ENCODE measurements around the gene TAC3. TPM values are rescaled to one million over a fixed set of nuclear protein-coding genes. Genes with fewer than 3 reads are reported as not detected.
"Not testable (repeated sequence)": the region's sequence is repeated elsewhere in the genome, so short reads cannot be mapped to it uniquely, and the experiment has no call there.

The TAC3 gene
- total and polyA plus RNA-seq, 2 donors (not counting 3 experiments of a cell fraction or from before 2014, with no cell fraction given) = not detected

DNA sequence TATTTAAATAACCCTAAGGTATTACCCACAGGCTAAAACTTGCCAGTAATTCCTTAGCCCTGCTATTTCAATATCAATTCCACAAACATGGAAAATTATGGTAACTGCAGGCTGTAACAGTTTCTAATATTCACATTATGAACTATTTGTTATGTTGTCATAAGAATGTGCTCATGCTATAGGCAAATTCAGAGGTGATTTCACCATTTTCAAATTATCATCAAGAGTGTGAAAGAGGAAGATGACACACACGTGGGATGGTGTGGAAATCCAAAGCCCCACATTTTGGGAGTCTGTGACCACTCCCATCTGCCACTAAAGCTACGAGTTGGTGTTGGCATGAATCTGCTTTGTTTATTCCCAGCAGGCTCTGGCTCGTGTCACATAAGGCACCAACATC is 39.5 kb upstream of the TAC3 start:
- POLR2A ChIA-PET = no interaction called here

DNA sequence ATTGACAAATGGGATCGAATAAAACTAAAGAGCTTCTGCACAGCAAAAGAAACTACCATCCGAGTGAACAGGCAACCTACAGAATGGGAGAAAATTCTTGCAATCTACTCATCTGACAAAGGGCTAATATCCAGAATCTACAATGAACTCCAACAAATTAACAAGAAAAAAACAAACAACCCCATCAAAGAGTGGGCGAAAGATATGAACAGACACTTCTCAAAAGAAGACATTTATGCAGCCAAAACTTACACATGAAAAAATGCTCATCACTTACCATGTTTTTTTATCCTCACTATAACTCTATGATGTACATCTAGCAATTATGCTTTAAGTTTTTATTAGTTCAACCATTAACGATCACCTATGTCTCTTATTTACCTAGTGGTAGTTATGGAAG is 37.6 kb upstream of the TAC3 start:
- FAIRE-seq; H2AFZ ChIP-seq (ENCODE audit: low read depth, low read length); H3K4me3 ChIP-seq (replicated peaks in 1 of 3; ENCODE audit: insufficient read depth in 1 of 3, low read depth in 1 of 3, low read length in 3 of 3); BruUV-seq (replicated peaks); CTCF ChIA-PET; H3K9me1 ChIP-seq (replicated peaks; ENCODE audit: control insufficient read depth, extremely low read depth, insufficient read depth, low read length); H3K27ac ChIP-seq (ENCODE audit: insufficient read depth, low read depth, low read length); H3K4me1 ChIP-seq (ENCODE audit: control insufficient read depth, extremely low read depth, insufficient read depth, low read length); H3K36me3 ChIP-seq (ENCODE audit: control insufficient read depth in 2 of 2, extremely low read depth in 1 of 2, insufficient read depth in 2 of 2, low read length in 2 of 2); H3K9me3 ChIP-seq (replicated peaks; ENCODE audit: control insufficient read depth, insufficient read depth, low read length); H4K20me1 ChIP-seq (replicated peaks; ENCODE audit: control insufficient read depth, extremely low read depth, insufficient read depth, low read length); H3K4me2 ChIP-seq (ENCODE audit: insufficient read depth, low read length); POLR2A ChIA-PET; H3K9ac ChIP-seq (replicated peaks; ENCODE audit: extremely low read depth, insufficient read depth, low read length); H3K79me2 ChIP-seq (ENCODE audit: control insufficient read depth, insufficient read depth, low read length); dilution Hi-C loops (cut with MboI; ENCODE audit: extremely low pct_ligation_motif_present, low sequenced_read_pairs); intact Hi-C loops (cut with micrococcal nuclease); H3K27me3 ChIP-seq (ENCODE audit: control insufficient read depth in 2 of 2, insufficient read depth in 2 of 2, low read length in 2 of 2); DNase-seq (ENCODE audit: low read depth, low spot score): not testable (repeated sequence)

More for the DNA sequence above, 39.5 kb upstream of the TAC3 start:
- Histone ChIP-seq H3K4me3 (replicated peaks in 1 of 3; ENCODE audit: insufficient read depth in 1 of 3, low read depth in 1 of 3, low read length in 3 of 3) (no peak overlapping the region), H3K9me3 (replicated peaks; ENCODE audit: control insufficient read depth, insufficient read depth, low read length) (no peaks in the 10 kb centered on the region), H2AFZ (ENCODE audit: low read depth, low read length) (no peak overlapping the region), H3K9ac (replicated peaks; ENCODE audit: extremely low read depth, insufficient read depth, low read length) (no peak overlapping the region), H3K79me2 (ENCODE audit: control insufficient read depth, insufficient read depth, low read length) (no peaks in the 10 kb centered on the region), H3K27ac (ENCODE audit: insufficient read depth, low read depth, low read length) (no peak overlapping the region), H3K4me1 (ENCODE audit: control insufficient read depth, extremely low read depth, insufficient read depth, low read length) (no peaks in the 10 kb centered on the region), H3K4me2 (ENCODE audit: insufficient read depth, low read length) (no peak overlapping the region), H3K27me3 (ENCODE audit: control insufficient read depth in 2 of 2, insufficient read depth in 2 of 2, low read length in 2 of 2) (peaks cover 0 to 1% of the 10 kb centered on the region in 2 experiments), H3K36me3 (ENCODE audit: control insufficient read depth in 2 of 2, extremely low read depth in 1 of 2, insufficient read depth in 2 of 2, low read length in 2 of 2) (peaks cover 6 to 10% of the 10 kb centered on the region in 2 experiments), H3K9me1 (replicated peaks; ENCODE audit: control insufficient read depth, extremely low read depth, insufficient read depth, low read length) (no peaks in the 10 kb centered on the region), H4K20me1 (replicated peaks; ENCODE audit: control insufficient read depth, extremely low read depth, insufficient read depth, low read length) (no peaks in the 10 kb centered on the region)
- DNase-seq (ENCODE audit: low read depth, low spot score) = no peak
- no peak for FAIRE-seq
- dilution Hi-C loops (cut with MboI; ENCODE audit: extremely low pct_ligation_motif_present, low sequenced_read_pairs) = no loop called here
- no TSS peak for BruUV-seq (replicated peaks)
- intact Hi-C loops (cut with micrococcal nuclease) = no loop called here
- TF ChIP-seq MYC (IDR thresholded peaks at IDR 0.05; ENCODE audit: low read depth, low read length) (no peak), FOS (IDR thresholded peaks at IDR 0.05; ENCODE audit: borderline replicate concordance, insufficient read depth, low read length) (no peak), POLR2AphosphoS5 (IDR thresholded peaks at IDR 0.05; ENCODE audit: insufficient read depth, low read depth, low read length) (no peak), POLR2A (IDR thresholded peaks at IDR 0.05; ENCODE audit: low read depth, low read length) (no peak), EZH2 (IDR thresholded peaks at IDR 0.05; ENCODE audit: borderline replicate concordance, low read depth, low read length, severe bottlenecking) (no peak), JUN (IDR thresholded peaks at IDR 0.05; ENCODE audit: borderline replicate concordance, insufficient read depth, insufficient read length, low read depth) (no peak), GATA2 (IDR thresholded peaks at IDR 0.05; ENCODE audit: insufficient read depth, insufficient read length, low read depth, low read length) (no peak)
- TF ChIP-seq, protein P1, sequence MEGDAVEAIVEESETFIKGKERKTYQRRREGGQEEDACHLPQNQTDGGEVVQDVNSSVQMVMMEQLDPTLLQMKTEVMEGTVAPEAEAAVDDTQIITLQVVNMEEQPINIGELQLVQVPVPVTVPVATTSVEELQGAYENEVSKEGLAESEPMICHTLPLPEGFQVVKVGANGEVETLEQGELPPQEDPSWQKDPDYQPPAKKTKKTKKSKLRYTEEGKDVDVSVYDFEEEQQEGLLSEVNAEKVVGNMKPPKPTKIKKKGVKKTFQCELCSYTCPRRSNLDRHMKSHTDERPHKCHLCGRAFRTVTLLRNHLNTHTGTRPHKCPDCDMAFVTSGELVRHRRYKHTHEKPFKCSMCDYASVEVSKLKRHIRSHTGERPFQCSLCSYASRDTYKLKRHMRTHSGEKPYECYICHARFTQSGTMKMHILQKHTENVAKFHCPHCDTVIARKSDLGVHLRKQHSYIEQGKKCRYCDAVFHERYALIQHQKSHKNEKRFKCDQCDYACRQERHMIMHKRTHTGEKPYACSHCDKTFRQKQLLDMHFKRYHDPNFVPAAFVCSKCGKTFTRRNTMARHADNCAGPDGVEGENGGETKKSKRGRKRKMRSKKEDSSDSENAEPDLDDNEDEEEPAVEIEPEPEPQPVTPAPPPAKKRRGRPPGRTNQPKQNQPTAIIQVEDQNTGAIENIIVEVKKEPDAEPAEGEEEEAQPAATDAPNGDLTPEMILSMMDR (IDR thresholded peaks at IDR 0.05; ENCODE audit: extremely low read depth in 1 of 2, insufficient read depth in 1 of 2, low read depth in 1 of 2, low read length in 2 of 2) = no peak
- TF ChIP-seq, protein P2, sequence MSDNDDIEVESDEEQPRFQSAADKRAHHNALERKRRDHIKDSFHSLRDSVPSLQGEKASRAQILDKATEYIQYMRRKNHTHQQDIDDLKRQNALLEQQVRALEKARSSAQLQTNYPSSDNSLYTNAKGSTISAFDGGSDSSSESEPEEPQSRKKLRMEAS (IDR thresholded peaks at IDR 0.05; ENCODE audit: insufficient read depth, insufficient read length) = no peak
- CTCF ChIA-PET = interaction anchor here (1.3 kb wide), 1 partner anchor 54 kb away, joined by 3 read pairs; no protein-coding TSS in a partner anchor

DNA sequence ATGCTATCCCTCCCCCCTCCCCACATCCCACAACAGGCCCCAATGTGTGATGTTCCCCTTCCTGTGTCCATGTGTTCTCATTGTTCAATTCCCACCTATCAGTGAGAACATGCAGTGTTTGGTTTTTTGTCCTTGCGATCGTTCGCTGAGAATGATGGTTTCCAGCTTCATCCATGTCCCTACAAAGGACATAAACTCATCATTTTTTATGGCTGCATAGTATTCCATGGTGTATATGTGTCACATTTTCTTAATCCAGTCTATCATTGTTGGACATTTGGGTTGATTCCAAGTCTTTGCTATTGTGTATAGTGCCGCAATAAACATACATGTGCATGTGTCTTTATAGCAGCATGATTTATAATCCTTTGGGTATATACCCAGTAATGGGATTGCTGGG is 36.8 kb upstream of the TAC3 start:
- H3K4me1 ChIP-seq (ENCODE audit: control insufficient read depth, extremely low read depth, insufficient read depth, low read length); H3K27me3 ChIP-seq (ENCODE audit: control insufficient read depth in 2 of 2, insufficient read depth in 2 of 2, low read length in 2 of 2); H3K9ac ChIP-seq (replicated peaks; ENCODE audit: extremely low read depth, insufficient read depth, low read length); H3K36me3 ChIP-seq (ENCODE audit: control insufficient read depth in 2 of 2, extremely low read depth in 1 of 2, insufficient read depth in 2 of 2, low read length in 2 of 2); H3K27ac ChIP-seq (ENCODE audit: insufficient read depth, low read depth, low read length); DNase-seq (ENCODE audit: low read depth, low spot score); H3K9me1 ChIP-seq (replicated peaks; ENCODE audit: control insufficient read depth, extremely low read depth, insufficient read depth, low read length); H3K9me3 ChIP-seq (replicated peaks; ENCODE audit: control insufficient read depth, insufficient read depth, low read length); H3K4me2 ChIP-seq (ENCODE audit: insufficient read depth, low read length); intact Hi-C loops (cut with micrococcal nuclease); BruUV-seq (replicated peaks); dilution Hi-C loops (cut with MboI; ENCODE audit: extremely low pct_ligation_motif_present, low sequenced_read_pairs); H4K20me1 ChIP-seq (replicated peaks; ENCODE audit: control insufficient read depth, extremely low read depth, insufficient read depth, low read length); FAIRE-seq; CTCF ChIA-PET; POLR2A ChIA-PET; H3K79me2 ChIP-seq (ENCODE audit: control insufficient read depth, insufficient read depth, low read length); H3K4me3 ChIP-seq (replicated peaks in 1 of 3; ENCODE audit: insufficient read depth in 1 of 3, low read depth in 1 of 3, low read length in 3 of 3); H2AFZ ChIP-seq (ENCODE audit: low read depth, low read length): not testable (repeated sequence)

Data from endothelial cell of umbilical vein (primary cell).